Measurements from ENCODE around the gene TTL. TPM values are rescaled to one million over a fixed set of nuclear protein-coding genes. Genes with fewer than 3 reads are reported as not detected.
"Not testable (repeated sequence)": the region's sequence is repeated elsewhere in the genome, so short reads cannot be mapped to it uniquely, and the experiment has no call there.

TTL gene
- total RNA-seq, 4 donors from 2014 or later = 3.8 to 45.5 (median 26.4) TPM

- H3K27me3 ChIP-seq, H3K9me3 ChIP-seq, H3K4me3 ChIP-seq, DNase-seq, H3K36me3 ChIP-seq, H3K27ac ChIP-seq, H3K4me1 ChIP-seq: not testable (repeated sequence)
- intact Hi-C loops (cut with DNase I; ENCODE audit: low total_unique reads) = loop anchor here (10.0 kb wide), 1 partner anchor 173 kb away; no protein-coding TSS in a partner anchor
Observed at GRCh38 chr2:112437405-112437831, 44.5 kb upstream of the TTL start.

DNA sequence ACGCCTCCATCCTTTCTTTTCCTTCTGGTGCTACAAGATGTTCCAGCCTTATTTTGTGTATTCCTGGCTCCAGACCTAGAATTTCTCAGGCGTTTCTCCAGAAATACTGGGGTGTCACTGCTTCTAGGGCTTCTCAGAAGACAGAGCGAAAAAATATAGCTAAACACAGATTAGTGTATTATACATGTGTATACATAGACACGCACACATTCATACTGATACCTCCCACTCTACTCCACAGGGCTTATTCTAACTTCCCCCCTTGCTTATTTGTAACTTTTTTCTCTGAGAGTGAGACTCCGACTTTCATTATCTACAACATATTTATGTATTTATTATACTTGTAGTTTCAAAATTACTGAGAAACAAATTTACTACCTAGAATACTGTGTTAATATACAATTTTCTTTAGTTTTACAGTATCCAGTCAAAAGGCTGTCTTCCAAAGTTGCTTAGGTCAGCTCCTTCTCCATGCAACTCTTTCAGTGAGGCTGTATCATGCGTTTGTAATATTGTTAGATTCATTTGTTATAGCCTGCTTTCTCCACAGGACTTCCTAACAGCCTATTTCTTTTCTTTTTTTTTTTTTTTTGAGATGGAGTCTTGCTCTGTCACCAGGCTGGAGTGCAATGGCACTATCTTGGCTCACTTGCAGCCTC lies 43.2 kb upstream of the TTL start:
- not testable (repeated sequence) for H3K27me3 ChIP-seq, H3K4me3 ChIP-seq, H3K36me3 ChIP-seq, H3K27ac ChIP-seq, H3K9me3 ChIP-seq, H3K4me1 ChIP-seq, DNase-seq
- intact Hi-C loops (cut with DNase I; ENCODE audit: low total_unique reads) = loop anchor here (10.0 kb wide), 1 partner anchor 174 kb away; no protein-coding TSS in a partner anchor

GRCh38 chr2:112444256-112444655 lies 37.7 kb upstream of the TTL start:
- intact Hi-C loops (cut with DNase I; ENCODE audit: low total_unique reads); H3K27ac ChIP-seq; H3K27me3 ChIP-seq; H3K4me1 ChIP-seq; DNase-seq; H3K4me3 ChIP-seq; H3K36me3 ChIP-seq; H3K9me3 ChIP-seq: not testable (repeated sequence)

DNA sequence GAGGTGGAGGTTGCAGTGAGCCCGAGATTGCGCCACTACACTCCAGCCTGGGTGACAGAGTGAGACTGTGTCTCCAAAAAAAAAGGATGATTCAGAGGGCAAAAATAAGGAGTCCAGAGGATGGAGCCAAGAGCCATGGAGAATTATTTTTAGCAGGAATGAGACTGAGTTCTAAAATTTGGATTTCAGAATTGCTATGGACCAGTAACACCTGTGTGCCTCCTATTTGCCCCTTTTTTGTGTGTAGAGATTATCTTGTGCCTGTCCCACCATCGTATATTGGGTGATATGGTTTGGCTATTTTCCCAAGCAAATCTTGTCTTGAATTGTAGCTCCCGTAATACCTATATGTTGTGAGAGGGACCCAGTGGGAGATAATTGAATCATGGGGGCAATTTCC lies 32.1 kb upstream of the TTL start:
- Histone ChIP-seq H3K9me3 (no peaks in the 10 kb centered on the region), H3K27me3 (no peaks in the 10 kb centered on the region), H3K4me3 (no peak overlapping the region), H3K36me3 (no peaks in the 10 kb centered on the region), H3K27ac (no peak overlapping the region), H3K4me1 (no peaks in the 10 kb centered on the region)
- no peak for TF ChIP-seq CTCF (IDR thresholded peaks at IDR 0.05)
- TF ChIP-seq POLR2A (IDR thresholded peaks at IDR 0.05) = no peak
- intact Hi-C loops (cut with DNase I; ENCODE audit: low total_unique reads) = no loop called here
- DNase-seq = no peak

- H3K36me3 ChIP-seq = no peaks in the 10 kb centered on the region
- H3K4me3 ChIP-seq = no peak overlapping the region
- H3K4me1 ChIP-seq = no peaks in the 10 kb centered on the region
- no peaks in the 10 kb centered on the region for H3K9me3 ChIP-seq
- DNase-seq = no peak
- H3K27me3 ChIP-seq = no peaks in the 10 kb centered on the region
- intact Hi-C loops (cut with DNase I; ENCODE audit: low total_unique reads) = no loop called here
- H3K27ac ChIP-seq = no peak overlapping the region
- TF ChIP-seq POLR2A (IDR thresholded peaks at IDR 0.05) (no peak), CTCF (IDR thresholded peaks at IDR 0.05) (no peak)
Observed at GRCh38 chr2:112451317-112451716, 30.6 kb upstream of the TTL start.

DNA sequence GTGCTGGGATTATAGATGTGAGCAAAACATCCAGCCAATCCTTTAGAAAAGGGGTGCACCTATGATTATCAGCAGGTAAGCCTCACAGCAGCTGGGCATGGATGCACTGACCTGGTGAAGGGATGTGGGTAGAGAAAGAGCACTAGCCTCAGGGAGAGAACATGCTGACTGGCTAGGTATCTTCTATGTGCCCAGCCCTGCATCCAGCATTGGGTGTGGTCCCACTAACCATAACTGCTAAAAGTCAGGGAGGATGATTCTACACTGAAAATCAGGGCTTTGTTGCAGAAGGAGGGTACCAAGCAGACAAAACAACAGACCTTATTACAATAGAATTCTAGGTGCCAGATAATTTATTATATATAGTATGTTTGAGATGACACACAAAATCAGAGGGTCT lies 27.4 kb upstream of the TTL start:
- DNase-seq = no peak
- Histone ChIP-seq H3K4me3 (no peak overlapping the region), H3K27me3 (no peaks in the 10 kb centered on the region), H3K27ac (no peak overlapping the region), H3K4me1 (no peaks in the 10 kb centered on the region), H3K36me3 (no peaks in the 10 kb centered on the region), H3K9me3 (no peaks in the 10 kb centered on the region)
- intact Hi-C loops (cut with DNase I; ENCODE audit: low total_unique reads) = no loop called here
- TF ChIP-seq POLR2A (IDR thresholded peaks at IDR 0.05) (no peak), CTCF (IDR thresholded peaks at IDR 0.05) (no peak)

DNA sequence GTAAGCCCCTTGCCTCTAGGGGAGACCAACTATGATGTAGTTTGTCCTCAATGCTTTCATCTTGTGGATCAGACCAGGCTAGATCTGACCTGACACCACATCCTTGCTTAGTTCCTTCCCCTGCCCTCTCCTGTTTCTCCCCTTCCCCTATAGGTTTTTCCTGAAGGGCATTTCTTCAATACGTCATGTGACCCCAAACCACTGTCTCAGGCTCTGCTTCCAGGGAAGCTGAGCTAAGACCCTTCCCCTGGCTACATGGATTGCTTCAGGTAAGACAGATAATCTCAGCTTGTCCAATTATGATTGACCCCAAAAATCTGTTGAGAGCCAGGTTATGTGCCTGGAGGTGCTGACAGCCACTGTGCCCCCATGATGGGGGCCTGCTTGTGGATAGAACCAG lies 22.6 kb upstream of the TTL start:
- DNase-seq = no peak
- Histone ChIP-seq H3K9me3 (no peaks in the 10 kb centered on the region), H3K36me3 (no peaks in the 10 kb centered on the region), H3K4me1 (no peaks in the 10 kb centered on the region), H3K27ac (no peak overlapping the region), H3K4me3 (no peak overlapping the region), H3K27me3 (no peaks in the 10 kb centered on the region)
- TF ChIP-seq POLR2A (IDR thresholded peaks at IDR 0.05) (no peak), CTCF (IDR thresholded peaks at IDR 0.05) (no peak)
- intact Hi-C loops (cut with DNase I; ENCODE audit: low total_unique reads) = no loop called here

Data from uterus (tissue), 4 donors.